Type B pancreatic cell (in vitro differentiated cells): Measurements from ENCODE around the gene CD2. TPM values are rescaled to one million over a fixed set of nuclear protein-coding genes. Genes with fewer than 3 reads are reported as not detected.

Source experiments
- DNase-seq: peaks from one replicate; pipeline ENCODE4 v3.0.0; 2021; ENCODE audit warnings: mixed read lengths; ENCODE audit not compliant: unreplicated experiment; ENCODE audit errors: extremely low spot score
- H3K27ac Mint-ChIP-seq: 2 replicates; pipeline ENCODE4 v1.8.0; 2021; ENCODE audit warnings: mild to moderate bottlenecking, mixed read lengths
- H3K27me3 Mint-ChIP-seq: 2 replicates; pipeline ENCODE4 v1.8.0; 2021; ENCODE audit warnings: mixed read lengths
- H3K36me3 Mint-ChIP-seq: 2 replicates; pipeline ENCODE4 v1.8.0; 2021; ENCODE audit warnings: mixed read lengths
- H3K4me1 Mint-ChIP-seq: one replicate; pipeline ENCODE4 v1.8.0; 2021; ENCODE audit warnings: mixed read lengths; ENCODE audit not compliant: unreplicated experiment
- H3K4me3 Mint-ChIP-seq: 2 replicates; pipeline ENCODE4 v1.8.0; 2021; ENCODE audit warnings: mild to moderate bottlenecking, mixed read lengths
- H3K9me3 Mint-ChIP-seq: 2 replicates; pipeline ENCODE4 v1.8.0; 2021; ENCODE audit warnings: mixed read lengths
- CTCF ChIP-seq: fragments of 200-600 bp; sonication (generic); conservative IDR thresholded peaks from 2 replicates; pipeline ENCODE4 v1.5.0; 2021; ENCODE audit warnings: antibody characterized with exemption, mild to moderate bottlenecking
- total RNA-seq: library from RNA; stranded (reverse); gene quantifications from 2 replicates; pipeline ENCODE4 v1.2.1, GENCODE V29; 2021; ENCODE audit warnings: low replicate concordance

The CD2 gene
- total RNA-seq, 1 donor from 2014 or later, result not detected

DNA sequence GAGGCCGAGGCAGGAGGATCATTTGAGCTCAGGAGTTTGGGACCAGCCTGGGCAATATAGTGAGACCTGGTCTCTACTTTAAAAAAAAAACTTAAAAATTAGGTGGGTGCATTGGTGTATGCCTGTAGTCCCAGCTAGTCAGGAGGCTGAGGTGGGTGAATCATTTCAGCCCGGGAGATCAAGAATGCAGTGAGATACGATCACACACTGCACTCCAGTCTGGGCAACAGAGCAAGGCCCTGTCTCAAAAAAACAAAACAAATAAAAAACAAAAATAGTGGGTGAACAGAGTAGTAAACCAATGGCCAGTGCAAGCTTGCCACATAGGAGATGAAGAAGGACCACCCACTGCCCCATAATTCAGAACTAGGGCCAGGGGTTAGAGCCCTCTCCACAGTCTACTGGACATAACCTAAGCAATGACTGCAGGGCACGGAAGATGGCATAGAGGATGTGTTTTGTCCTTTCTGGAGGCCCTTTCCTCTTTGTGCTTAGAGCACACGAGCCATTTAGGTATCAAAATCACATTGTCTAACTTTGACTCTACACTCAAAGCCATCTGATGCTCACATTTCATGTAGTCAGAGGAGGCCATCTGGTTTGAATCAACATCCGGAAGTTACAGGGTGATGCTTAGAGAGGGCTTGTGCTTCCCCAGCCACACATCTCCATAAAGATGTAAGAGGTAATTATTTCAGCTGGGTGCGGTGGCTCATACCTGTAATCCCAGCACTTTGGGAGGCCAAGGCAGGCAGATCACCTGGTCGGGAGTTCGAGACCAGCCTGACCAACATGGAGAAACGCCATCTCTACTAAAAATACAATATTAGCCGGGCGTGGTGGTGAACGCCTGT lies 12.6 kb downstream of the CD2 start:
- TF ChIP-seq CTCF, result no peak
- H3K9me3 Mint-ChIP-seq, result no peaks in the 10 kb centered on the region
- DNase-seq, result no peak
- H3K27me3 Mint-ChIP-seq, result no peaks in the 10 kb centered on the region
- peaks cover 28% of the 10 kb centered on the region for H3K4me1 Mint-ChIP-seq
- H3K36me3 Mint-ChIP-seq, result no peaks in the 10 kb centered on the region
- no peak overlapping the region for H3K27ac Mint-ChIP-seq
- no peak overlapping the region for H3K4me3 Mint-ChIP-seq

DNA sequence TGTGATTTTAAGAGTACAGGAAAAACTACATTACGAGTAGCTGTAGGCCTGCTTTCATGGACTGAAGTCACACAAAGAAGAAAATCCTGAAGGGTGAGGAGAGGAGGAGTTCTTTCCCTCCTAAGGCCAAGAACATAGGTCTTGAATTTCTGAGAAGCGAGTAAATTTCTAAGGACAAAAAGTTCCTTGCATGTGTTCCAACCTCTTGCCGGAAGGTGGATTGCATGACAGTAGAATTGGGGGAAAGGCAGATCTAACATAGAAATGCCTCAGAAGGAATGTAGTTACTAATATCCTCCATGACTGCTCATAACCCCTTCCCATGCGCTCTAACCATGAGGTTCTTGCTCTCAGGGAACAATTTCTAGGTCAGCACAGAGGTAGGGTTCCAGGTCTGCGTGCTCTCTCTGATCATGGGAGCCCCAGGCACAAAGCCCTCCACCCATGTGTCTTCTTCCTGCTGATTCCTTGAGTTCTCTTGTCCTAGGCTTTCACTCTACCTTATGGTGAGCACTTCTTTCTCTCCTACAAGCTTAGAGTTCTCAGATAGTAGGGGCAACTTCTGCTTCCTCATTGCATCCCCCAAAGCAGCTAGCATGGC lies 13.7 kb downstream of the CD2 start:
- H3K4me1 Mint-ChIP-seq, result peaks cover 23% of the 10 kb centered on the region
- no peak for DNase-seq
- no peak for TF ChIP-seq CTCF
- no peak overlapping the region for H3K27ac Mint-ChIP-seq
- no peak overlapping the region for H3K4me3 Mint-ChIP-seq
- H3K27me3 Mint-ChIP-seq, result no peaks in the 10 kb centered on the region
- no peaks in the 10 kb centered on the region for H3K9me3 Mint-ChIP-seq
- no peaks in the 10 kb centered on the region for H3K36me3 Mint-ChIP-seq

- H3K27ac Mint-ChIP-seq, result no peak overlapping the region
Measured at GRCh38 chr1:116768416-116769103, 14.3 kb downstream of the CD2 start.

DNA sequence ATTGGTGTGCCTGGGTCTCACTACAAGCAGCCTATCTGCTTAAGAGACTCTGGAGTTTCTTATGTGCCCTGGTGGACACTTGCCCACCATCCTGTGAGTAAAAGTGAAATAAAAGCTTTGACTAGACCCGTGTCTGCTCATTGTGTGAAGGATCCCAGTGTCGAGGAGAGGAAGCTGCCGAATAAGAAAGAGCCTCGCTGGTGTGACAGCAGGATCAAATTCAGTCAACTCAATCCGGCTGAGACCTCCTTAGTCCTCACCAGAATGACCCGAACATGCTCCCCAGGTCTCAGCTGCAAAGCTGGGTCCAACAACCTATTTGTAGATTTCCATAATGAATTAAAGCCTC lies 14.8 kb downstream of the CD2 start:
- no peaks in the 10 kb centered on the region for H3K27me3 Mint-ChIP-seq
- no peak for DNase-seq
- no peak for TF ChIP-seq CTCF
- H3K9me3 Mint-ChIP-seq, result peaks cover under 1% of the 10 kb centered on the region
- peaks cover 12% of the 10 kb centered on the region for H3K4me1 Mint-ChIP-seq
- H3K36me3 Mint-ChIP-seq, result no peaks in the 10 kb centered on the region
- H3K4me3 Mint-ChIP-seq, result no peak overlapping the region
- no peak overlapping the region for H3K27ac Mint-ChIP-seq

More at GRCh38 chr1:116768416-116769103, 14.3 kb downstream of the CD2 start:
- Mint-ChIP-seq H3K4me1 (peaks cover 16% of the 10 kb centered on the region), H3K36me3 (no peaks in the 10 kb centered on the region), H3K4me3 (no peak overlapping the region), H3K9me3 (no peaks in the 10 kb centered on the region), H3K27me3 (no peaks in the 10 kb centered on the region)
- DNase-seq, result no peak
- no peak for TF ChIP-seq CTCF

GRCh38 chr1:116769561-116769977 lies 15.3 kb downstream of the CD2 start:
- no peak for DNase-seq

More at GRCh38 chr1:116769561-116769977, 15.3 kb downstream of the CD2 start:
- Mint-ChIP-seq H3K4me1 (peaks cover 7% of the 10 kb centered on the region), H3K9me3 (peaks cover 4% of the 10 kb centered on the region), H3K27me3 (no peaks in the 10 kb centered on the region), H3K27ac (no peak overlapping the region), H3K36me3 (no peaks in the 10 kb centered on the region), H3K4me3 (no peak overlapping the region)
- TF ChIP-seq CTCF, result no peak
